Body of pancreas (tissue), 4 donors: ENCODE data around the gene ITGA1. TPM values are rescaled to one million over a fixed set of nuclear protein-coding genes. Genes with fewer than 3 reads are reported as not detected.

ENCODE experiments used
- ATAC-seq: fragments of 150-250 bp; one replicate; pipeline ENCODE4 v1.9.1; 2016
- DNase-seq, 4 donors: peaks; one replicate each; pipeline ENCODE4 v3.0.0-alpha.2; 2019
- H3K27ac ChIP-seq, 4 donors: fragments of 200-600 bp; sonication (generic); 1 replicate in 3 of 4; 2 replicates in 1 of 4; pipeline versions ENCODE4 v1.5.1 to v1.6.1; 2016 to 2019; ENCODE audit warnings: mild to moderate bottlenecking in 1 of 4, mixed read lengths in 1 of 4, moderate library complexity in 1 of 4
- H3K27me3 ChIP-seq, 2 donors: fragments of 200-600 bp; sonication (generic); one replicate each; pipeline ENCODE4 v1.6.0; 2016; ENCODE audit warnings: mild to moderate bottlenecking in 1 of 2
- H3K36me3 ChIP-seq, 2 donors: fragments of 200-600 bp; sonication (generic); replicated peaks in 1 of 2; 2 replicates each; pipeline ENCODE4 v1.5.1; 2016; ENCODE audit warnings: low read depth in 2 of 2; ENCODE audit not compliant: insufficient read depth in 1 of 2
- H3K4me1 ChIP-seq: fragments of 200-600 bp; sonication (generic); one replicate; pipeline ENCODE4 v1.6.0; 2016
- H3K4me3 ChIP-seq, 2 donors: fragments of 200-600 bp; sonication (generic); 1 replicate in 1 of 2; 2 replicates in 1 of 2; pipeline ENCODE4 v1.5.1; 2016 to 2019
- H3K9me3 ChIP-seq, 3 donors: fragments of 200-600 bp; sonication (generic); 1 replicate in 2 of 3; 2 replicates in 1 of 3; pipeline ENCODE4 v1.5.1; 2016
- POLR2A ChIP-seq, 3 donors: fragments of 450-650 bp; IDR thresholded peaks; one replicate each; pipeline ENCODE4 v1.6.1; 2016; ENCODE audit warnings: antibody characterized with exemption in 3 of 3, mild to moderate bottlenecking in 2 of 3
- WGBS, 2 donors: methylation state at CpG; one replicate each; pipeline ENCODE4 v1.1.5; 2017; 5-methylcytosine and 5-hydroxymethylcytosine counted together
- intact Hi-C: fragments of 100-400 bp; cut with DNase I; formaldehyde crosslinking; loops from one replicate; pipeline ENCODE4 v1.15.1; 2023
- total RNA-seq, 2 donors: library from RNA; depleted of rRNA; stranded (reverse); fragments of >200 nt; gene quantifications; one replicate each; pipeline ENCODE4 v1.1.0, GENCODE V29; 2016
- TF ChIP-seq, protein P1 (sequence below), 7 experiments: fragments of 450-650 bp in 4 of 7; fragments of 200-600 bp in 3 of 7; sonication (generic) in 3 of 7; IDR thresholded peaks; one replicate each; pipeline ENCODE4 v1.5.1; 2016 to 2019; ENCODE audit warnings: antibody characterized with exemption in 7 of 7

The ITGA1 gene
- total RNA-seq, 2 donors from 2014 or later, result 6.9 to 11.2 TPM

DNA sequence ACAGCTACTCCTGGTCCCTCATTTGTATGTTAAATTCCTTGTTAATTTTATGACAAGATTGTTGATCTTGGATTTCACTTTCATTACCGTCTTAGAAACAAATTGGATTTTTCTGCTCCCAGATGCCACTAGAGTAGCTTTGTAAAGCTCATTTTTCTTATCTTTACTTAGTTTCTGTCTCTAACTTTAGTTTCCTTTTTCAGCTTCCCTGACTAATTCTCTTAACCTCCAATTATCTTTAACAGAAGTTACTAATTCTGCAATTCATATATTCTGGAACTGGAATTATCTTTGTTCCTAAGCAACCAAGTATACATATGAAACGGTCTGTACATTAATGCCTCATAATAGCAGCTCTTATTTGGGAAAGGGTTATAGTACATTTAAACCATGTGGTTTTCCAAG is 16.7 kb downstream of the ITGA1 start:
- peaks cover 25% of the 10 kb centered on the region for H3K4me1 ChIP-seq
- H3K36me3 ChIP-seq, result no peaks in the 10 kb centered on the region
- H3K27ac ChIP-seq, result no peak overlapping the region
- no peak for ATAC-seq
- H3K4me3 ChIP-seq, result no peak overlapping the region
- H3K27me3 ChIP-seq, result no peaks in the 10 kb centered on the region
- intact Hi-C loops, result no loop called here
- H3K9me3 ChIP-seq, result no peaks in the 10 kb centered on the region
- no peak for DNase-seq
- TF ChIP-seq POLR2A (IDR thresholded peaks at IDR 0.05), result no peak
- TF ChIP-seq, protein P1, sequence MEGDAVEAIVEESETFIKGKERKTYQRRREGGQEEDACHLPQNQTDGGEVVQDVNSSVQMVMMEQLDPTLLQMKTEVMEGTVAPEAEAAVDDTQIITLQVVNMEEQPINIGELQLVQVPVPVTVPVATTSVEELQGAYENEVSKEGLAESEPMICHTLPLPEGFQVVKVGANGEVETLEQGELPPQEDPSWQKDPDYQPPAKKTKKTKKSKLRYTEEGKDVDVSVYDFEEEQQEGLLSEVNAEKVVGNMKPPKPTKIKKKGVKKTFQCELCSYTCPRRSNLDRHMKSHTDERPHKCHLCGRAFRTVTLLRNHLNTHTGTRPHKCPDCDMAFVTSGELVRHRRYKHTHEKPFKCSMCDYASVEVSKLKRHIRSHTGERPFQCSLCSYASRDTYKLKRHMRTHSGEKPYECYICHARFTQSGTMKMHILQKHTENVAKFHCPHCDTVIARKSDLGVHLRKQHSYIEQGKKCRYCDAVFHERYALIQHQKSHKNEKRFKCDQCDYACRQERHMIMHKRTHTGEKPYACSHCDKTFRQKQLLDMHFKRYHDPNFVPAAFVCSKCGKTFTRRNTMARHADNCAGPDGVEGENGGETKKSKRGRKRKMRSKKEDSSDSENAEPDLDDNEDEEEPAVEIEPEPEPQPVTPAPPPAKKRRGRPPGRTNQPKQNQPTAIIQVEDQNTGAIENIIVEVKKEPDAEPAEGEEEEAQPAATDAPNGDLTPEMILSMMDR (IDR thresholded peaks at IDR 0.05), result no peak
- WGBS, 2 donors, result 61% methylated on average over 2 of the region's 2 CpGs

DNA sequence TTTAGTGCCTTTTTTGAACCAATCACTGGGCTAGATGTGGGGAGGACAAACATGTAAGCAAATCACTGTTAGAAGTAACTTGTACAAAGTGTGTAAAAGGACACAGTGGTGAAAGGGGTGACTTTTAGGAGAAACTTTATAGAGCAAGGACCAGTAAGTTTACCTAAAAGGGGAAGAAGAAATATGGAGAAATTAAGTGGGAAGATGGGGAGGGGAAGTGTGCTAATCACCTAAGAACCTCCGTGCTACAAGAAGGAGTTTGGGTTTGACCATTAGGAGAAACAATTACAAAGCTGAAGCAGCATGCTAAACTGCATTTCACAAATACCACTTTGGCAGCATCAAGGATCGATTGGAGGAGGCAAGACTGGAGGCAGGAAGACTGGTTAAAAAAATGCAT is 17.3 kb downstream of the ITGA1 start:
- H3K4me3 ChIP-seq, result no peak overlapping the region
- no peak for DNase-seq
- no peak for TF ChIP-seq POLR2A (IDR thresholded peaks at IDR 0.05)
- TF ChIP-seq, protein P1 (IDR thresholded peaks at IDR 0.05), result no peak
- H3K27ac ChIP-seq, result no peak overlapping the region
- peaks cover 25% of the 10 kb centered on the region for H3K4me1 ChIP-seq
- H3K9me3 ChIP-seq, result no peaks in the 10 kb centered on the region
- no peaks in the 10 kb centered on the region for H3K27me3 ChIP-seq
- WGBS, 2 donors, result 64 to 84% methylated on average over 2 of the region's 2 CpGs
- ATAC-seq, result no peak
- no peaks in the 10 kb centered on the region for H3K36me3 ChIP-seq
- intact Hi-C loops, result no loop called here

DNA sequence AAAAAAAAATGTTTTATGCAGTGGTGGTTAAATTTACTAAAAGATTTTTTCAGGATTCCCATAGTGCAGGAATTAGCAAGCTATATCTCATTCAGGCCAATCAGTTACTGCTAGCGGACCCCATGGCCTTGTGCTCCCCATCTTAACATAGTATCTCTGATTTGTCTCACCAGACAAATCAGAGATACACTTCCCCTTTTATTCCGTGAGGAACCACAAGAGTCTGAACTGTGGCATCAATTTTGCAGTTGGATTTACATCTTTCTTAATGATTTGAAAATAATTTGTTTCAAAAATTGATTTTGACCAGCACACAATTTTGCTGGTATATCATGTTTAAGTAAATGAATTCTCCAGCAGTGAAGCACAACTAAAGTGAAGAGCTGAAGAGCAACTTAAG is 17.9 kb downstream of the ITGA1 start:
- intact Hi-C loops, result no loop called here

DNA sequence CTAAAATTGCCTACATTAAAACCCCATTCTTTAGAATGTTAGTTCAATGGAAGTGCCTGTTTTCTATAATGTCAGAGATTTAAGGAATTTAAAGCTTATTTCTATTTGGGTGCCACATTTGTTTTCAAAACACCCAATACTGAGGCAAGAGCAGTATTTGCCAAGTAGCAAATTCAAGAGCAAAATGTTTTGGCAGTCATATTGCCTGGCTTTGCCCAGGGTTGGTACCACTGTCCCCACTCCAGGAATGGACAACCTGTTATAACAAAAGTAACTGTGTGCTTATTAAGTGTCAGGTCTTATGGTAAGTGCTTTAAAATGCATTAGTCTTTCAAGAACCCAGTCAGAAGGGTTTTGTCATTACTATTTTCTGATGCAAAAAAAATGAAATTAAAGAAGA is 19.3 kb downstream of the ITGA1 start:
- no peak overlapping the region for H3K27ac ChIP-seq

More for the DNA sequence above, 17.9 kb downstream of the ITGA1 start:
- DNase-seq (no peak), ATAC-seq (no peak)
- TF ChIP-seq, protein P1 (IDR thresholded peaks at IDR 0.05), result no peak
- no peak for TF ChIP-seq POLR2A (IDR thresholded peaks at IDR 0.05)
- Histone ChIP-seq H3K27ac (no peak overlapping the region), H3K27me3 (no peaks in the 10 kb centered on the region), H3K9me3 (no peaks in the 10 kb centered on the region), H3K36me3 (no peaks in the 10 kb centered on the region), H3K4me1 (peaks cover 25% of the 10 kb centered on the region), H3K4me3 (no peak overlapping the region)
- 78 to 89% methylated on average over 2 of the region's 2 CpGs for WGBS, 2 donors

DNA sequence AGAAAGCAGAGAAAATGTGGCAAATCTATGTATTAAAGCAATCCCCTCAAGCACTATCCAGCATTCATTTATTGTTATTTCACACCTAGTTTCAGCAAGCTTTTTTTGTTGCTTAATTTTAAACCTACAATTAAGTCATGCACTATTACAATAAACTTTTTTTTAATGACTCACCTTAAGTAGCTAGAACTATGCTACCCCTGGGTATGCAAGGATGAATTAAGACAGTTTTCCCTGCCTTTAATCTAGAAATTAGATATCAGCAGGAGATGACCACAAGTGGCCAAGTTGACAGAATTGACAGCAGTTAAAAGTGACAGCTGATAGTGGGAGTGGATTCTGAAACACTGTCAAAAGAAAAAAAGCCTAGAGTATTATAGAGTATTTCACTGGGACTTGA is 20.0 kb downstream of the ITGA1 start:
- Histone ChIP-seq H3K27me3 (no peaks in the 10 kb centered on the region), H3K36me3 (no peaks in the 10 kb centered on the region), H3K9me3 (no peaks in the 10 kb centered on the region), H3K4me3 (no peak overlapping the region), H3K27ac (no peak overlapping the region), H3K4me1 (peaks cover 8% of the 10 kb centered on the region)
- ATAC-seq, result no peak
- no peak for DNase-seq
- no peak for TF ChIP-seq POLR2A (IDR thresholded peaks at IDR 0.05)
- TF ChIP-seq, protein P1 (IDR thresholded peaks at IDR 0.05), result no peak
- intact Hi-C loops, result no loop called here

More for the DNA sequence above, 19.3 kb downstream of the ITGA1 start:
- H3K4me1 ChIP-seq, result peaks cover 14% of the 10 kb centered on the region
- ATAC-seq (no peak), DNase-seq (no peak)
- H3K4me3 ChIP-seq, result no peak overlapping the region
- TF ChIP-seq, protein P1 (IDR thresholded peaks at IDR 0.05), result no peak
- TF ChIP-seq POLR2A (IDR thresholded peaks at IDR 0.05), result no peak
- no peaks in the 10 kb centered on the region for H3K27me3 ChIP-seq
- no peaks in the 10 kb centered on the region for H3K9me3 ChIP-seq
- H3K36me3 ChIP-seq, result no peaks in the 10 kb centered on the region
- intact Hi-C loops, result no loop called here
